Tibial artery (tissue), 4 donors: ENCODE data around the gene SLC9A9.

Source experiments
- DNase-seq, 2 donors: peaks; one replicate each; pipeline ENCODE4 v3.0.0-alpha.2; 2019
- H3K27ac ChIP-seq, 2 donors: fragments of 200-600 bp; sonication (generic) in 1 of 2; 1 replicate in 1 of 2; 2 replicates in 1 of 2; pipeline ENCODE4 v1.5.1; 2018 to 2019; ENCODE audit warnings: mild to moderate bottlenecking in 1 of 2
- H3K27me3 ChIP-seq, 2 donors: fragments of 200-600 bp; sonication (generic) in 1 of 2; one replicate each; pipeline versions ENCODE4 v1.5.1 to v1.6.0; 2016 to 2019
- H3K36me3 ChIP-seq, 3 donors: fragments of 200-600 bp; sonication (generic) in 2 of 3; one replicate each; pipeline ENCODE4 v1.5.1; 2016 to 2019; ENCODE audit warnings: mild to moderate bottlenecking in 2 of 3
- H3K4me1 ChIP-seq, 4 donors: fragments of 200-600 bp; sonication (generic) in 2 of 4; 1 replicate in 3 of 4; 2 replicates in 1 of 4; pipeline ENCODE4 v1.5.1; 2016 to 2019
- H3K4me3 ChIP-seq, 2 donors: fragments of 200-600 bp; sonication (generic) in 1 of 2; 1 replicate in 1 of 2; 2 replicates in 1 of 2; pipeline ENCODE4 v1.5.1; 2018 to 2019; ENCODE audit warnings: mild to moderate bottlenecking in 2 of 2
- H3K9me3 ChIP-seq, 3 donors: fragments of 200-600 bp; sonication (generic) in 1 of 3; one replicate each; pipeline ENCODE4 v1.5.1; 2016 to 2019
- intact Hi-C: fragments of 100-400 bp; cut with DNase I; formaldehyde crosslinking; loops from one replicate; pipeline ENCODE4 v1.15.0; 2023; ENCODE audit warnings: low total_unique reads
- TF ChIP-seq, protein P1 (sequence below), 2 experiments: fragments of 200-600 bp in 1 of 2; fragments of 450-650 bp in 1 of 2; IDR thresholded peaks; one replicate each; pipeline ENCODE4 v1.5.1; 2017 to 2019; ENCODE audit warnings: antibody characterized with exemption in 2 of 2, mild to moderate bottlenecking in 1 of 2, moderate library complexity in 1 of 2

Gene SLC9A9

DNA sequence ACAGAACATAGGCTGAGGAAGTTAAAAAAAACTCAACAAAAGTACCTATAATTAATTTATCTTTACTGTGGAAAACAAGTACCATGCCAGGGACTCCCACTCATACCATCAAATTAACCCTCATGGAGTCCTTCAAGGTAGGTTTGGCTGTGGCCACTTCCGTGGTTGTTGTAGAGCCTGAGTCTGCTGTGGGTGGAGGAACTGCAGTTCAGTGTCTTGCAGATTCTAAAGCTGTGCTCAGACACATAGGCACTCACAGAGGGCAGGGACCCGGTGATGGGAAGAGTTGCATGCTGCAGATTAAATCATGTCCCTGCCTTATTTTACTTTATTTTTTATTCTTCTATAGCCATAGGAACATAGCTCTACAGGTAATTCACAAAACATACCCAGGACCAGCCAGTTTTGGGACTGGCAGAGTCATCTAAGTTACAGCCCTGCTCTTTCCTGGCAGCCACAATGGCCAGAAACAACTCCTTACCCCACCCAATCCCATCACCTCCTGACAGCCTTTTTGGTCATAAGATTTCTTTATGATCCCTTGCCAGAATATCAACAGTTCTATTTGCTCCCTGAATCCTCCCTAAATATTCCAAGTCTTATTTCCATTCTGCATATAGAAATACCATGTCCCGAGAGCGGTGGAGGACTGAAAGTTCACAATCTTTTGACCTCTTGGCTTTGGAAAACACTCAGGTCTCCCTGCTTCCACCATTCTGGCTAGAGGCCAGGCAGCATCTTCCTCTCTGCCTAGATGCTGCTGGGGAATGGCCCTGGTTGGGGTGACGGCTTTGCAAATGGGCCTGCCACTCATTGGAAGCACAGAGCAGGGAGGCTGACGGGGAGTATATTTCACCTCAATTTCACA is 535.0 kb downstream of the SLC9A9 start:
- no peak for DNase-seq
- Histone ChIP-seq H3K36me3 (no peaks in the 10 kb centered on the region), H3K4me3 (no peak overlapping the region), H3K9me3 (no peaks in the 10 kb centered on the region), H3K4me1 (peaks cover 0 to 22% (median 3%) of the 10 kb centered on the region in 4 donors), H3K27me3 (no peaks in the 10 kb centered on the region), H3K27ac (no peak overlapping the region)
- intact Hi-C loops: no loop called here
- TF ChIP-seq, protein P1, sequence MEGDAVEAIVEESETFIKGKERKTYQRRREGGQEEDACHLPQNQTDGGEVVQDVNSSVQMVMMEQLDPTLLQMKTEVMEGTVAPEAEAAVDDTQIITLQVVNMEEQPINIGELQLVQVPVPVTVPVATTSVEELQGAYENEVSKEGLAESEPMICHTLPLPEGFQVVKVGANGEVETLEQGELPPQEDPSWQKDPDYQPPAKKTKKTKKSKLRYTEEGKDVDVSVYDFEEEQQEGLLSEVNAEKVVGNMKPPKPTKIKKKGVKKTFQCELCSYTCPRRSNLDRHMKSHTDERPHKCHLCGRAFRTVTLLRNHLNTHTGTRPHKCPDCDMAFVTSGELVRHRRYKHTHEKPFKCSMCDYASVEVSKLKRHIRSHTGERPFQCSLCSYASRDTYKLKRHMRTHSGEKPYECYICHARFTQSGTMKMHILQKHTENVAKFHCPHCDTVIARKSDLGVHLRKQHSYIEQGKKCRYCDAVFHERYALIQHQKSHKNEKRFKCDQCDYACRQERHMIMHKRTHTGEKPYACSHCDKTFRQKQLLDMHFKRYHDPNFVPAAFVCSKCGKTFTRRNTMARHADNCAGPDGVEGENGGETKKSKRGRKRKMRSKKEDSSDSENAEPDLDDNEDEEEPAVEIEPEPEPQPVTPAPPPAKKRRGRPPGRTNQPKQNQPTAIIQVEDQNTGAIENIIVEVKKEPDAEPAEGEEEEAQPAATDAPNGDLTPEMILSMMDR (IDR thresholded peaks at IDR 0.05): no peak

DNA sequence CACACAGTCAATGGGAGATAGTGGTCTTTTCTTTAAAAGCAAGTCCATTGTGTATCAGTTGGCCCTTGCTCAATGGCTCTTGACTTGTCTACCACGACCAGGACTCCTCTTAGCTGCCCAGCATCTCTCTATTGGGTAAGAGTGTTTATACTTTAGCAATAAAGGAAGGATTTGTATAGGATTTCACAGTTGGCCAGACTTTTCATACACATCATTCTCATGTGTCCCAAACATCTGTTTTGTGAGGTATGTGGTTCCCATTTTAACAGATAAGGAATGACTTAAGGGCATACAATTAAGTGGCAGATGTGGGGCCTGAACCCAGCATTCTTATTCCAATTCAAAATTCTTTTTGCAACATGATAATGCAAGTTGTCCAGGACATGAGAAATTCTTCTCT is 537.2 kb downstream of the SLC9A9 start:
- intact Hi-C loops: no loop called here
- Histone ChIP-seq H3K4me3 (no peak overlapping the region), H3K27ac (no peak overlapping the region)

DNA sequence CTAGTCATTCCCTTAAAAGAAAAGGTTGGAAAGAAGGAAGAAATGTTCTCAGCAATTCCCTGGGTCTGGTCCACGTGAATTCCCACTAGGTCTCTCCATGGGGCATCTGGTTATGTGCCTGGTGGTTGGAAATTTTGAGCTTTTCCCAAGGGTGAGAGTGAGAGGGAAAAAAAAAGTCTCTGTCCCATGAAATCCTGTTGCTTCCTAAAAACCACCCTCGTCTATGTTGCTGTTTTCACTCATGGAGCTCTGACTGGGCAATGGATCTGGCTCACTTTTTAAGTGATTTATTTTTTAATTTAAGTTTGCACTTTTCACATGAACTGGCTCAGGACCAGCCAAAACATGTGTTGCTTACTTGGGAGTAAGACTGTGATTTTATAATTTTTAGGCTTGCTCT is 538.6 kb downstream of the SLC9A9 start:
- intact Hi-C loops: no loop called here
- TF ChIP-seq, protein P1 (IDR thresholded peaks at IDR 0.05): no peak
- no peaks in the 10 kb centered on the region for H3K36me3 ChIP-seq
- peak overlapping the region; percentile 3 to 25 for H3K27ac ChIP-seq
- peaks cover 0 to 22% (median 3%) of the 10 kb centered on the region in 4 donors for H3K4me1 ChIP-seq
- no peaks in the 10 kb centered on the region for H3K27me3 ChIP-seq
- no peak overlapping the region for H3K4me3 ChIP-seq
- no peaks in the 10 kb centered on the region for H3K9me3 ChIP-seq
- no peak for DNase-seq

More for the DNA sequence above, 537.2 kb downstream of the SLC9A9 start:
- no peaks in the 10 kb centered on the region for H3K9me3 ChIP-seq
- H3K27me3 ChIP-seq: no peaks in the 10 kb centered on the region
- DNase-seq: no peak
- TF ChIP-seq, protein P1 (IDR thresholded peaks at IDR 0.05): no peak
- no peaks in the 10 kb centered on the region for H3K36me3 ChIP-seq
- peaks cover 0 to 22% (median 3%) of the 10 kb centered on the region in 4 donors for H3K4me1 ChIP-seq

DNA sequence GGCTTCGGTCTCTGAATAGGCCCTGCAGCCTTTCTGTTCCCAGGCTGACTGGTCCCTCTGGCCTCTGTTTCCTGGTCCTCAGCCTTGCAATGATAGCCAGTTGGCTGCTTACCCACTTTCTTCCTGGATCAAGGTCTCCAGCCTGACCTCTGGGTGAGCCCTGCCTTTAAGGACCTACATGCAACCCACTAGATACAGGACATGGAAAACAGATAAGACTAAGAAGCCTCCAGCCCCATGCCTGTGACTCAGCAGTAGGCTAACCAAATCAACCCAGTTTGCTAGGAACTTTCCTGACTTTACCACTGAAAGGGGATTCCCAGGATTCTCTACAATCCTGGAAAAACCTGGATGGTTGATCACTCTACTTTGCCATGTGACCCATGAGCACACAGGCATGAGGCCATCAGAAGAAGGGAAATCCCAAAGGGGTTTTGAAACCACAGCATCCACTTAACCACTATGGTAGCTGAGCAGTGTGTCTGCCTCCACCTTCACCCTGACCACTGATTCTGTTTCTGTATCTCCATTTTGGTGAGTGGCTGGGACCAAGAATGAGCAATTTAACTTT is 540.6 kb downstream of the SLC9A9 start:
- intact Hi-C loops: no loop called here
- no peaks in the 10 kb centered on the region for H3K36me3 ChIP-seq
- DNase-seq: no peak
- H3K4me3 ChIP-seq: no peak overlapping the region
- no peaks in the 10 kb centered on the region for H3K9me3 ChIP-seq
- TF ChIP-seq, protein P1 (IDR thresholded peaks at IDR 0.05): no peak
- H3K4me1 ChIP-seq: peaks cover 0 to 30% (median 4%) of the 10 kb centered on the region in 4 donors
- H3K27ac ChIP-seq: no peak overlapping the region
- no peaks in the 10 kb centered on the region for H3K27me3 ChIP-seq

DNA sequence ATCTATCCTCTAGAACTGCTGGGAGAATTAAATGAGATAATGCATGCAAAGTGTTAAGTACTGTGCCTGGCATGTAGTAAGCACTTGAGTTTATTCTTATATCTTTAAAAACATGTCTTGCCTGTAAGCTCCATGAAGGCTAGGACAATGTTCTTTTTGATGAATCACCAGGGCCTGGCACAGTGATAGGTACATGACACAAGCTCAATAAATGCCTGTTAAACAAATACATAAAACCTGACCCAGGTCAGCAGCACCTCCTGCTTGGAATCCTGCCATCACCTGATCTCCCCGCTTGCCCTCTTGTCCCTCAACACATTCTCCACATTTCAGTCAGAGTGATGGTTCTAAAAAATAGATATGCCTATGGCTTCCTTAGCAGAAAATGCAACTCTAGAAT is 541.9 kb downstream of the SLC9A9 start:
- H3K36me3 ChIP-seq: no peaks in the 10 kb centered on the region
- no peaks in the 10 kb centered on the region for H3K9me3 ChIP-seq
- H3K4me3 ChIP-seq: no peak overlapping the region
- intact Hi-C loops: no loop called here
- H3K4me1 ChIP-seq: peaks cover 0 to 30% (median 5%) of the 10 kb centered on the region in 4 donors
- no peak overlapping the region for H3K27ac ChIP-seq
- TF ChIP-seq, protein P1 (IDR thresholded peaks at IDR 0.05): no peak
- no peaks in the 10 kb centered on the region for H3K27me3 ChIP-seq
- no peak for DNase-seq
